Measurements from ENCODE around the gene SCAPER.

Gene SCAPER, protein sequence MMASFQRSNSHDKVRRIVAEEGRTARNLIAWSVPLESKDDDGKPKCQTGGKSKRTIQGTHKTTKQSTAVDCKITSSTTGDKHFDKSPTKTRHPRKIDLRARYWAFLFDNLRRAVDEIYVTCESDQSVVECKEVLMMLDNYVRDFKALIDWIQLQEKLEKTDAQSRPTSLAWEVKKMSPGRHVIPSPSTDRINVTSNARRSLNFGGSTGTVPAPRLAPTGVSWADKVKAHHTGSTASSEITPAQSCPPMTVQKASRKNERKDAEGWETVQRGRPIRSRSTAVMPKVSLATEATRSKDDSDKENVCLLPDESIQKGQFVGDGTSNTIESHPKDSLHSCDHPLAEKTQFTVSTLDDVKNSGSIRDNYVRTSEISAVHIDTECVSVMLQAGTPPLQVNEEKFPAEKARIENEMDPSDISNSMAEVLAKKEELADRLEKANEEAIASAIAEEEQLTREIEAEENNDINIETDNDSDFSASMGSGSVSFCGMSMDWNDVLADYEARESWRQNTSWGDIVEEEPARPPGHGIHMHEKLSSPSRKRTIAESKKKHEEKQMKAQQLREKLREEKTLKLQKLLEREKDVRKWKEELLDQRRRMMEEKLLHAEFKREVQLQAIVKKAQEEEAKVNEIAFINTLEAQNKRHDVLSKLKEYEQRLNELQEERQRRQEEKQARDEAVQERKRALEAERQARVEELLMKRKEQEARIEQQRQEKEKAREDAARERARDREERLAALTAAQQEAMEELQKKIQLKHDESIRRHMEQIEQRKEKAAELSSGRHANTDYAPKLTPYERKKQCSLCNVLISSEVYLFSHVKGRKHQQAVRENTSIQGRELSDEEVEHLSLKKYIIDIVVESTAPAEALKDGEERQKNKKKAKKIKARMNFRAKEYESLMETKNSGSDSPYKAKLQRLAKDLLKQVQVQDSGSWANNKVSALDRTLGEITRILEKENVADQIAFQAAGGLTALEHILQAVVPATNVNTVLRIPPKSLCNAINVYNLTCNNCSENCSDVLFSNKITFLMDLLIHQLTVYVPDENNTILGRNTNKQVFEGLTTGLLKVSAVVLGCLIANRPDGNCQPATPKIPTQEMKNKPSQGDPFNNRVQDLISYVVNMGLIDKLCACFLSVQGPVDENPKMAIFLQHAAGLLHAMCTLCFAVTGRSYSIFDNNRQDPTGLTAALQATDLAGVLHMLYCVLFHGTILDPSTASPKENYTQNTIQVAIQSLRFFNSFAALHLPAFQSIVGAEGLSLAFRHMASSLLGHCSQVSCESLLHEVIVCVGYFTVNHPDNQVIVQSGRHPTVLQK (N-terminal part only)

GRCh38 chr15:76905013-76905839 lies at the start of gene SCAPER:
Gene SCAPER (minus strand): TSS chr15:76905340. CDS start chr15:76883817, 21,523 bp downstream.
- DNase-seq (ENCODE audit: extremely low spot score, insufficient read length, low read depth): peak; percentile 94
- FAIRE-seq: peak; percentile 76

DNA sequence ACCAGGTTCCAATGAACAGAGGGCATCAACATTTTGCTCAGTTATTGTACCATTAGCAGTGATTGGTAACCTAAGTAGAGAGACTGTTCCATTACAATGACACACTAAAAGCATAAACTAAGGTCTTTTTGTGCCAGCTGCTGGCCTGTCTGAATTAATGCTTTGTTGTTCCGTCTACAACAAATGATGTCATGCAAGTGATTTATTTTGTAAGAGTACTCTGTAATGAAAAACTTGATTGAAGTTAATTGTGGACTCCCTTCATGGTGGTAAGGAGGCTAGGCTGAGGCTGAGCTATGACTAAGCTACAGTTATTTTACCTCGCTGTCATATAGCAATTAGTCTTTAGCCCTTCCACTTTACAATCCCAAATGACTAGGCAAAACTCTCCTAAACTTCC lies 49.6 kb upstream of the SCAPER start:
- no peak for FAIRE-seq
- DNase-seq (ENCODE audit: extremely low spot score, insufficient read length, low read depth): no peak

- no peak for FAIRE-seq
- DNase-seq (ENCODE audit: extremely low spot score, insufficient read length, low read depth): no peak
Measured at GRCh38 chr15:76953913-76954312, 48.8 kb upstream of the SCAPER start.

- no peak for DNase-seq (ENCODE audit: extremely low spot score, insufficient read length, low read depth)
- FAIRE-seq: no peak
Measured at GRCh38 chr15:76951220-76951619, 46.1 kb upstream of the SCAPER start.

- DNase-seq (ENCODE audit: extremely low spot score, insufficient read length, low read depth) (no peak), FAIRE-seq (no peak)
Measured at GRCh38 chr15:76947454-76947853, 42.3 kb upstream of the SCAPER start.

GRCh38 chr15:76945494-76946093 lies 40.5 kb upstream of the SCAPER start:
- DNase-seq (ENCODE audit: extremely low spot score, insufficient read length, low read depth) (no peak), FAIRE-seq (no peak)

- no peak for DNase-seq (ENCODE audit: extremely low spot score, insufficient read length, low read depth)
- FAIRE-seq: no peak
Measured at GRCh38 chr15:76942331-76942730, 37.2 kb upstream of the SCAPER start.

DNA sequence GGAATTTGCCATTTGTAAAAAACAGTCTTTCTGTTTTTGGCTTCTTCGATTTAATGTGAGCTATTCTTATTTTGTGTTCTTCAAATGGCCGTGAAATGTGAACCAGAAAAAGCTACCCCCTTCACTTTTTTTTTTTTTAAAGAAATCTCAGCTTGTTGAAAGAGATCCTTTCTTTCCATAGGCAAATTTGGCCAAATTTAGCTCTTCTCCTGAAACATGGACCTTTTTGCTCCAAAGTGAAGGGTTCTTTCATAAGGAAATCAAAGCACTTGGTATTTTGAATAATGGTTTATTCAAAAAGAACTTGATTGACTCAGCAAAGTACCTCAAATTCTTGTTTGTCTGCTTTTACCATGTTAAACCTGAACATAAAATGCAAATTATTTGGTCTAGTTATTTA lies 36.5 kb upstream of the SCAPER start:
- DNase-seq (ENCODE audit: extremely low spot score, insufficient read length, low read depth) (no peak), FAIRE-seq (no peak)

DNA sequence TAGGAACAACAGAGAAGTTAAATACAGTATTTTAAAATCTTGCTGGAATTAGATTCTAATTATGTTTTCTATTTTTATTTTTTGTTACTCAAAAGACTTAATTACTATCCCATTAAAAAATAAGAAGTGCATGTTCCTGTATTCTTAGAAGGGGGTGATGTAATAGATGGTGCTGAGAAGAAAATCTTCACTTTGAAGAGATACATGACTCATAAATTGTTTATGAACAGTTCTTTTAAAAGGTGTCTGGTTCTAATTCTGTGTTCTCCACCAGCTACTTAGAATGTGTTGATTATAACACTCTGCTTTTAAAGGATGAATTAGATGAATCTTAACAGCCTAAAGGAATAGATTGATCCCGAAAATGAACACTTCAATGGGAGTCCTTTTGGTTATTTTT lies 34.6 kb upstream of the SCAPER start:
- FAIRE-seq: no peak
- no peak for DNase-seq (ENCODE audit: extremely low spot score, insufficient read length, low read depth)

- no peak for DNase-seq (ENCODE audit: extremely low spot score, insufficient read length, low read depth)
- FAIRE-seq: no peak
Measured at GRCh38 chr15:76938752-76939151, 33.6 kb upstream of the SCAPER start.

GRCh38 chr15:76936671-76937070 lies 31.5 kb upstream of the SCAPER start:
- DNase-seq (ENCODE audit: extremely low spot score, insufficient read length, low read depth) (no peak), FAIRE-seq (no peak)

- peak; percentile 30 for DNase-seq (ENCODE audit: extremely low spot score, insufficient read length, low read depth)
- FAIRE-seq: peak; percentile 91
Measured at GRCh38 chr15:76935620-76936019, 30.5 kb upstream of the SCAPER start.

DNA sequence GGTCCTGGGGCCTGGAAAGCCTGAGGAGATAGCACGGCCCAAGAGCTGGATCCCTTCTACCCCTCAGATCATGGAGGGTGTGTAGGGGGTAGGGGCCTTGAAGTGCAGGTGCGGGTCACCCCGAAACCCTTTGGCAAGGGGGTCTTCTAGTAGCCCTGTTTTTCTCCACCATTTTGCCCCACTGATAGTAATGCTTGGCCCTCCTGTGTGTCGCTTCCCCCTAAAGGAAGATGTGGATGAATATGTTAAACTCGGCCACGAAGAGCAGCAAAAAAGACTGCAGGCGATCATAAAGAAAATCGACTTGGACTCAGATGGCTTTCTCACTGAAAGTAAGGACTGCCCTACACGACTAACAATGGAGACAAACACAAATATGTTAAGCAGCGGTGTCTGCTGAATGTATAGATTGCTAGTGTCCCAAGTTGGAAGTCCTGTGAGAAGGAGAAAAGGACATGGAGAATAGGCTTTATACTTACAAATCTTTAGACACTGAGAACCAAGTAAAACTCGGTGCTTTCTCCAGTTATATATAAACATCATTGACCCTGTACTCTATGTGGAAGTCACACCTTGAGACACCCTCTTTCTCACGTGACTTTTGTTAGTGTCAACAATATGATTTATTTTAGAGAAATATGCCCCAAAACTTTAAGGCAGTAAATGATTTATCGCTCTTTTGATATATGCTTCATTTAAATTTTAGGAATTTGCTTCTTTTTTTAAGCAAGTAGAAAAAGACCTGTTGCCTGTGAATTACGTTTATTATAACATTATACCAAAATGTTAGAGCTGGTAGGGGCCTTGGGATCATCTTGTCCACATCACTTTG lies 27.2 kb upstream of the SCAPER start:
- FAIRE-seq: peak; percentile 31
- no peak for DNase-seq (ENCODE audit: extremely low spot score, insufficient read length, low read depth)

GRCh38 chr15:76931397-76932134 lies 26.4 kb upstream of the SCAPER start, which contains the start of gene RCN2:
Gene RCN2 (plus strand): TSS chr15:76931749. CDS start chr15:76931842, 93 bp downstream.
- FAIRE-seq (peak; percentile 88), DNase-seq (ENCODE audit: extremely low spot score, insufficient read length, low read depth) (peak; percentile 89)

- peak; percentile 12 for FAIRE-seq
- DNase-seq (ENCODE audit: extremely low spot score, insufficient read length, low read depth): no peak
Measured at GRCh38 chr15:76930831-76931396, 25.8 kb upstream of the SCAPER start.

GRCh38 chr15:76929011-76929760 lies 24.0 kb upstream of the SCAPER start:
- no peak for FAIRE-seq
- DNase-seq (ENCODE audit: extremely low spot score, insufficient read length, low read depth): no peak

Measured in GM18507 (cell line).